NCI-H2107 (cell line): ENCODE results near the gene PPP1CA.
A peak's percentile ranks its signal among the peaks of the same experiment; 100 is the strongest.

Experiments used
- DNase-seq: peaks from one replicate; lab custom pipeline; 2025; lab: John Stamatoyannopoulos, UW

Gene PPP1CA

GRCh38 chr11:67401495-67402191, at the start of gene PPP1CA:
Gene PPP1CA, minus strand, starts transcription at chr11:67401858. Its CDS starts 76 bp downstream, at chr11:67401782.
- DNase-seq = peak; percentile 92

- no peak for DNase-seq
Observed at GRCh38 chr11:67450796-67451657, 49.4 kb upstream of the PPP1CA start.

- DNase-seq = no peak
Observed at GRCh38 chr11:67449116-67449844, 47.6 kb upstream of the PPP1CA start.

DNA sequence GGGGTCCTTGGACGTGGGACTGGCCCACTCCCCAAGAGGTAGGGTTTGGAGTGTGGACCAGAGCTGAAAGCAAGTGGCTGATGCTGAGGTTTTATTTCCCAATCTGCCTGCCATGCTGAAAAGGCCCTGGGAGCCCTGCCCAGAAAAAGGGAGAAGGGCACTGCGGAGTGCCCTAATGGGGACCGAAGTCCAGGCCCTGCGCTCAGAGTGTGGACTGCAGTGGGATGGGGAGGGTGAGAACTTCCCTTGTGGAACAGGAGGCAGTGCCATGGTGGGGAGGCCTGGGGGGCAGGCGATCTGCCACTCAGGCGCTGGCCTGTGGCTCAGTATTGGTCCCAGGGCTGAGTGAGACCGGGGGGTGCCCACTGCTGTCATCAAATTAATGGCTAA, 46.6 kb upstream of the PPP1CA start:
- no peak for DNase-seq

GRCh38 chr11:67445515-67445914, 43.9 kb upstream of the PPP1CA start:
- DNase-seq = no peak

DNA sequence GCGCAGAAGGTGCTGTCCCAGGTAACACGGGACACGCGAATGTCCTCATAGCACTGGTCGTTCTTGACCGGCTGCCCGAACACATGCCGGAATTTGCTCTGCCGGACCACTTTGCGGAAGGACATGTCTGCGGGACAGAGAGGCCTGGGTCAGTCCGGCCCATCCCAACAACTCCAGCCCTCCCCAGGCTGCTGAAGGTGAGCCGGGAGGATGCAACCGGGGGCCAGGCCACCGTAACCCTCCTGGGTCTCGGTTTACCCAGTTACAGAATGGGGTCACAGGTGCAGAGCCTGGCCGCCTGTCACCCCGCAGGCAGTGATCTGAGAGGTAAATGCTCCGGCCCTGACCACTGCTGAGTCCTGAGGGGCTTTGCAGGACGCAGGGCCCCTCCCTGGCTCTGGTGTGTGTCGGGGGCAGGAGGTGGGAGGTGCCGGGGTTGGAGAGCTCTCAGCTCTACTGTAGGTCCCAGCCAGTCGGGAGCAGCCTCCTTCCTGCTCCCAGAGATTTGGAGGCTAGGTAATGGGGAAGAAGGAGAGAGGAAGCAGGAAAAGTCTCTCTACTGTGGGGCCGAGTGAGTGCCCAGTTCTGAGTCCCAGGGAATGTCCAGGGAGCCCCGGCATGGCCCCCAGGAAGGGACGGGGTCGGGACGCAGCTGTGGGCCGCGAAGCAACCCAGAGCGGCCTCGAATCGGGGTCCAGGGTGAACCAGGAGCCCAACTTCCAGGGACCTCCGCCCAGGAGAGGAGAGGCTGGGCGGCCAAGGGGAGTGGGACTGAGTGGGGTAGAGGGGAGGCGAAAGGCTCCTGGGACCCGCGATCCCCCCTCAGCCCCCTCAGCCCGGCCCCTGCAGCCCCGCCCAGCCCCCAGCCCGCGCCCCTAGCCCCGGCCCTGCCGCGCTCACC, 41.1 kb upstream of the PPP1CA start:
- DNase-seq = no peak

DNA sequence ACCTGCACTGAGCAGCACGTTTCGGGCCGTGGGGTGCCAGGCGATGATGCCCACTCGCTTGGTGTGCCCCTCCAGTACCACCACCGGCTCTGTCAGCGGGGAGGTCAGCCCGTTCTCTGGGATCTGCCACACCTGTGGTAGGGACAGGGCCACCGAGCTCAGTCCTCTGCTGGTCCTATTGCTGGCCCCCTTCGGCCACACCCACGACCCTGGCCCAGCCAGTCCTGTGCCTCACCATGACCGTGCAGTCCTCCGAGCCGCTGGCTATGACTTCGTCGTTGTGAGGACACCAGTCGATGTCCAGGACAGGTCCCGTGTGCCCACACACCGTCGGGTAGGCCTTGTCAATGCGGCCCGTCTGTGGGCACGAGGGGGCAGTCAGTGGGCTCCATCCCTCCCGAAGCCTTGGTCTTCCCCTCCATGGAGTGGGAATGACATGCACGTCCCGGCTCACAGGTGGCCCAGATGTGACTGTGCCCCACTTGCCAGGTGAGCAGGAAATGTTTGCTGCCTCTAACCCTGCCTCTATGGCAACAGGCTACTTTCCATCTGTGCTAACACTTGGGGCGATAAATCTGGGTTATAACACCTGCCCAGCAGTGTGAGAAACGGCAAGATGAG, 40.2 kb upstream of the PPP1CA start:
- no peak for DNase-seq

- DNase-seq = no peak
Observed at GRCh38 chr11:67441098-67441563, 39.5 kb upstream of the PPP1CA start.

GRCh38 chr11:67440229-67441097, 38.8 kb upstream of the PPP1CA start:
- DNase-seq = no peak

GRCh38 chr11:67439321-67440228, 37.9 kb upstream of the PPP1CA start:
- DNase-seq = no peak

GRCh38 chr11:67438158-67438902, 36.7 kb upstream of the PPP1CA start:
- no peak for DNase-seq

DNA sequence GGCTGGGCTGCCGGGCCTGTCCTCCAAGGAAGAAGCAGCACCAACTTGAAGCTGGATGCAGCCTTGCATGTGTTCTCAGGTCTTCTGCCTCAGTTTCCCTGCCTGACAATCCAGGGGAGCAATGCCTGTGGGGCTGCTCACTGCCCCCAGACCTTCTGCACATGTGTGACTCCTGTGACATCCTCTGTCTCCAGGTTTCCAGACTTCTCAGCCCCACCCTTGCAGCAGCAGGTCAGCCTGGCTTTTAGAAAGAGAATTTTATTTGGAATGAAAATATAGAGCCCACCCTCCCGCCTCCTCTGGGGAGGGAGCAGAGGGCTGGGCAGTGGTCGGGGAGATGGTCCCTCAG, 36.1 kb upstream of the PPP1CA start:
- no peak for DNase-seq

DNA sequence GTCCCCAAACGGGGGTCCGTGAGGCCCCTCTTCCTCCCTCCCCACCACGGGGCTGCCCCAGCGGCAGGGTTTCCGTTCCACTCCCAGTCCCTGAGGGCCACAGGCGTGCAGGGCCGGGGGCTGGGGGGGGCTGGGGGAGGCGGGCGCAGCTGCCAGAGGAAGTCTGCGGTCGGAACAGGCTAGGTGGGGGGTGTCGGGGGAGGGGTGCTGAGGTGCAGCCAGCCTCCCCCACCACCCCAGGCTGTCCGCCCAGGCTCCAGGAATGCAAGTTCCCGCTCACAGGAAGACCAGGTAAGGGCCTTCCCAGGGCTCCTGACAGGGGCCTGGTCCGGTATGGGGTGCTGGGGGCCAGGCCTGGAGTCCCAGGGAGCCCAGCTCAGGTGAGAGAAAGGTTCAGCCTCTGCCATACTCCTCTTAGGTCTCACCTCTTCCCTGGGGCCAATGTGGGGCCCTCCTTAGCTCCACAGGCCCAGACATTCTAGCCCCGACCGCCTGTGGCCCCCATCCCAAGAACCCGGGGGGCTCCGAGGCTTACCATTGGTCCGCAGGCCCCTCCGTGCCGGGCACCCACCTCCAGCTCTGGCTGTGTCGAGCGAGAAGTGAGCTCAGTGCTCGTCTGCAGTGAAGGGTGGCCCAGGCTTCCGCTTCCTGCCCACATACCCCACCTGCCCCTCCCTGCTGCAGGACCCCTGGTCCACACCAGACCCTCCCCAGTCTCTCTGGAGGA, 35.6 kb upstream of the PPP1CA start, which contains the start of gene PTPRCAP:
Gene PTPRCAP (minus strand): TSS at position 601 of the 727 bp plus-strand sequence. CDS start 63 bp downstream, at position 538.
- DNase-seq = no peak

DNA sequence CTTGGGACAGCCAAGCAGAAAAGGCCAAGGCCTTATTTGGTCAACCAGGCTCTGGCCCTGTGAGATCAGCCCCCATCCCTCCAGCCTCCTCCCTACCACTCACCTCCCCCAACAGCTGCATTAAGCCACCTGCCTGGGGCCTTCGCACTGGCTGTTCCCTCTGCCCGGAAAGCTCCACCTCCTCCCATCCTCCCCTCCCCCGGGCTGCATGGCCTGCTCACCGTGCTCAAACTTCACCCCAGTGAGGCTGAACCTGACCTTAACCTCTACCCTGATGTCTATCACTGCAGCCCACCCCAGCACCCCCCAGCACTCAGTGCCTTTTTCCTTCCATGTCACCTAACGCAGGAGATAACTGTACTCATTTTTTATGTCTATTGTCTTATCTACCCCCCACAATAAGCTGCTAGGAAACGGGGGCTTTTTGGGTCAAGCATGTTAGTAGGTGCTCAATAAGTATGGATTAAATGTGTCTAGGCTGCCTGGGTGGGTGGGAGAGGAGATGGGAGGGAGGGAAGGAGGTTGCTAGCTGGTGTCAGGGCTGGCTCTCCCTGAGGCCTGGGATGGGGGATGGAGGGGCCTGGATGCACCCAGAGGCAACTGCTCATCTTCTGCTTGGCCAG, 34.9 kb upstream of the PPP1CA start:
- no peak for DNase-seq

GRCh38 chr11:67435727-67436458, 34.2 kb upstream of the PPP1CA start:
- DNase-seq = no peak

DNA sequence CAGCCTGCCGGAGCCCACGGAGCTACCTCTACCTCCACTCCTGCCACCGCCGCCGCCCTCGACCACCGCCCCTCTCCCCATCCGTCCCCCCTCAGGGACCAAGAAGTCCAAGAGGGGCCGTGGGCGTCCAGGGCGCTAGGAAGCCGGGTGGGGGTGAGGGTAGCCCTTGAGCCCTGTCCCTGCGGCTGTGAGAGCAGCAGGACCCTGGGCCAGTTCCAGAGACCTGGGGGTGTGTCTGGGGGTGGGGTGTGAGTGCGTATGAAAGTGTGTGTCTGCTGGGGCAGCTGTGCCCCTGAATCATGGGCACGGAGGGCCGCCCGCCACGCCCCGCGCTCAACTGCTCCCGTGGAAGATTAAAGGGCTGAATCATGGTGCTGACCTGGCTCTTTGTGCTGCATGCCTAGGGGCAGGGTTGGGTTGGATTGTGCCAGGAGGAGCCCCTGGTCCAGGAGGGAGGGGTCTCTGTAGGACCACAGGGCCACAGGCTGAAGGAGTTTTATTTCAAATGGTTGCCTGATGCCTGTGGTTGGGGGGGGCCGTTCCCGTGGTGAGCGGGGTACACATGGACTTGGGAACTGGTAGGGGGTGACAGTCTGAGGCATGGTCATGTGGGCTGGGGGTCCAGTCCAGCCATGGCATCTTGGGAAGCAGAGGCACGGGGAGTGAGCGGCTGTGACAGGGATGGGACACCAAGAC, 33.5 kb upstream of the PPP1CA start:
- DNase-seq = no peak
